Measurements from ENCODE around the gene RAC2. TPM values are rescaled to one million over a fixed set of nuclear protein-coding genes. Genes with fewer than 3 reads are reported as not detected.

RAC2 gene
- total and polyA plus RNA-seq, 9 of the 15 experiments (the other 6 are each of a cell fraction or from before 2014, with no cell fraction given): 22.7 to 103 (median 43.3) TPM

- Histone ChIP-seq H3K36me3 (ENCODE audit: control insufficient read depth, insufficient read depth, low read length) (no peaks in the 10 kb centered on the region), H2AFZ (ENCODE audit: low read depth, low read length) (no peak overlapping the region), H4K20me1 (replicated peaks; ENCODE audit: control insufficient read depth, insufficient read depth, low read length) (no peaks in the 10 kb centered on the region), H3K9me3 (replicated peaks; ENCODE audit: control insufficient read depth, insufficient read depth, low read depth, low read length) (no peaks in the 10 kb centered on the region), H3K4me3 (no peak overlapping the region), H3K79me2 (ENCODE audit: control insufficient read depth, insufficient read depth, low read length) (no peaks in the 10 kb centered on the region), H3K9me1 (ENCODE audit: control insufficient read depth, insufficient read depth, low read length) (no peaks in the 10 kb centered on the region), H3K4me2 (ENCODE audit: insufficient read depth, low read length) (no peak overlapping the region), H3K27ac (ENCODE audit: extremely low read depth, low read depth, low read length) (no peak overlapping the region), H3K9ac (ENCODE audit: insufficient read depth in 1 of 2, low read depth in 2 of 2, low read length in 2 of 2) (no peak overlapping the region), H3K27me3 (ENCODE audit: control insufficient read depth in 2 of 2, insufficient read depth in 2 of 2, low read length in 2 of 2) (peaks cover 0 to 3% of the 10 kb centered on the region in 2 experiments; a peak in 1 of 5 replicates), H3K4me1 (replicated peaks in 1 of 2; ENCODE audit: control insufficient read depth in 2 of 2, insufficient read depth in 2 of 2, low read length in 2 of 2) (peaks cover 0 to 29% of the 10 kb centered on the region in 2 experiments; a peak in 3 of 5 replicates)
- FAIRE-seq: no peak
- 28% methylated on average over 16 of the region's 71 CpGs for WGBS (ENCODE audit: insufficient coverage, low coverage, missing lambda C conversion rate)
- no TSS peak for BruUV-seq (replicated peaks)
- DNase-seq (ENCODE audit: extremely low read depth in 1 of 4, low spot score in 3 of 4): no peak
- ChIA-PET POLR2A (no interaction called here), CTCF (ENCODE audit: low intra/inter-chr PET ratio) (no interaction called here)
- in situ Hi-C loops (cut with MboI): no loop called here
- ATAC-seq: no peak
- TF ChIP-seq C11orf30 (IDR thresholded peaks at IDR 0.05; ENCODE audit: low read depth) (no peak), ZBTB1 (CRISPR knock-in tag; IDR thresholded peaks at IDR 0.05; ENCODE audit: borderline replicate concordance, low read depth) (no peak), PTBP1 (IDR thresholded peaks at IDR 0.05; ENCODE audit: low read depth, low read length) (no peak), BCOR (IDR thresholded peaks at IDR 0.05) (no peak), ZNF282 (CRISPR knock-in tag; IDR thresholded peaks at IDR 0.05) (no peak), POLR2B (IDR thresholded peaks at IDR 0.05; ENCODE audit: low read depth, partially characterized antibody) (no peak), SMARCB1 (IDR thresholded peaks at IDR 0.05; ENCODE audit: insufficient read length, low read depth) (no peak), POLR2A (conservative IDR thresholded peaks at IDR 0.05) (no peak), ZSCAN29 (IDR thresholded peaks at IDR 0.05) (no peak)
- intact Hi-C loops (cut with micrococcal nuclease): no loop called here
Observed at GRCh38 chr22:37206841-37207821, 36.9 kb downstream of the RAC2 start.

All from K562 (cell line).